GM19193 (cell line): ENCODE results near the gene GNG4.

Source experiments
- POLR2A ChIP-seq: IDR thresholded peaks from 4 replicates; pipeline ENCODE4 v1.6.1; 2011; ENCODE audit not compliant: insufficient read depth, insufficient read length; ENCODE audit errors: extremely low read depth

Gene GNG4

GRCh38 chr1:235586992-235587391 is 62.6 kb downstream of the GNG4 start:
- no peak for TF ChIP-seq POLR2A

- no peak for TF ChIP-seq POLR2A
Measured at GRCh38 chr1:235586413-235586812, 63.2 kb downstream of the GNG4 start.

GRCh38 chr1:235584973-235585372 is 64.6 kb downstream of the GNG4 start:
- TF ChIP-seq POLR2A, result no peak

GRCh38 chr1:235583511-235584001 is 66.0 kb downstream of the GNG4 start:
- TF ChIP-seq POLR2A, result no peak

GRCh38 chr1:235582130-235582529 is 67.5 kb downstream of the GNG4 start:
- TF ChIP-seq POLR2A, result no peak

GRCh38 chr1:235579891-235580290 is 69.7 kb downstream of the GNG4 start:
- no peak for TF ChIP-seq POLR2A

GRCh38 chr1:235575597-235575996 is 74.0 kb downstream of the GNG4 start:
- TF ChIP-seq POLR2A, result no peak

- TF ChIP-seq POLR2A, result no peak
Measured at GRCh38 chr1:235573880-235574279, 75.7 kb downstream of the GNG4 start.

GRCh38 chr1:235571482-235571881 is 78.1 kb downstream of the GNG4 start:
- no peak for TF ChIP-seq POLR2A

GRCh38 chr1:235567812-235568503 is 81.6 kb downstream of the GNG4 start:
- no peak for TF ChIP-seq POLR2A

GRCh38 chr1:235566084-235566483 is 83.5 kb downstream of the GNG4 start:
- no peak for TF ChIP-seq POLR2A

- no peak for TF ChIP-seq POLR2A
Measured at GRCh38 chr1:235563513-235564061, 86.0 kb downstream of the GNG4 start.

GRCh38 chr1:235562589-235562988 is 87.0 kb downstream of the GNG4 start:
- no peak for TF ChIP-seq POLR2A

- TF ChIP-seq POLR2A, result no peak
Measured at GRCh38 chr1:235558621-235559169, 90.9 kb downstream of the GNG4 start.

- no peak for TF ChIP-seq POLR2A
Measured at GRCh38 chr1:235557495-235557894, 92.1 kb downstream of the GNG4 start.

- no peak for TF ChIP-seq POLR2A
Measured at GRCh38 chr1:235556807-235557206, 92.8 kb downstream of the GNG4 start.

- TF ChIP-seq POLR2A, result no peak
Measured at GRCh38 chr1:235553112-235553551, 96.5 kb downstream of the GNG4 start.

- TF ChIP-seq POLR2A, result no peak
Measured at GRCh38 chr1:235552146-235552716, 97.4 kb downstream of the GNG4 start.
